GM21825 (cell line): ENCODE results near the gene LCK.
"Not testable (repeated sequence)": the region's sequence is repeated elsewhere in the genome, so short reads cannot be mapped to it uniquely, and the experiment has no call there.

Experiments used
- ATAC-seq: cut with Tn5 transposase; IDR thresholded peaks from one replicate; pipeline ENCODE4 v1.9.1; 2021; ENCODE audit warnings: mild to moderate bottlenecking, moderate library complexity; ENCODE audit not compliant: unreplicated experiment

Gene LCK

GRCh38 chr1:32272557-32273390 lies 21.7 kb downstream of the LCK start:
- ATAC-seq, result no peak

DNA sequence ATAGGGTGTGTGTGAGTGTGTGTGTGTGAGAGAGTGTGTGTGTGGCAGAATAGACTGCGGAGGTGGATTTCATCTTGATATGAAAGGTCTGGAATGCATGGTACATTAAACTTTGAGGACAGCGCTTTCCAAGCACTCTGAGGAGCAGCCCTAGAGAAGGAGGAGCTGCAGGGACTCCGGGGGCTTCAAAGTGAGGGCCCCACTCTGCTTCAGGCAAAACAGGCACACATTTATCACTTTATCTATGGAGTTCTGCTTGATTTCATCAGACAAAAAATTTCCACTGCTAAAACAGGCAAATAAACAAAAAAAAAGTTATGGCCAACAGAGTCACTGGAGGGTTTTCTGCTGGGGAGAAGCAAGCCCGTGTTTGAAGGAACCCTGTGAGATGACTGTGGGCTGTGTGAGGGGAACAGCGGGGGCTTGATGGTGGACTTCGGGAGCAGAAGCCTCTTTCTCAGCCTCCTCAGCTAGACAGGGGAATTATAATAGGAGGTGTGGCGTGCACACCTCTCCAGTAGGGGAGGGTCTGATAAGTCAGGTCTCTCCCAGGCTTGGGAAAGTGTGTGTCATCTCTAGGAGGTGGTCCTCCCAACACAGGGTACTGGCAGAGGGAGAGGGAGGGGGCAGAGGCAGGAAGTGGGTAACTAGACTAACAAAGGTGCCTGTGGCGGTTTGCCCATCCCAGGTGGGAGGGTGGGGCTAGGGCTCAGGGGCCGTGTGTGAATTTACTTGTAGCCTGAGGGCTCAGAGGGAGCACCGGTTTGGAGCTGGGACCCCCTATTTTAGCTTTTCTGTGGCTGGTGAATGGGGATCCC lies 22.5 kb downstream of the LCK start:
- no peak for ATAC-seq

DNA sequence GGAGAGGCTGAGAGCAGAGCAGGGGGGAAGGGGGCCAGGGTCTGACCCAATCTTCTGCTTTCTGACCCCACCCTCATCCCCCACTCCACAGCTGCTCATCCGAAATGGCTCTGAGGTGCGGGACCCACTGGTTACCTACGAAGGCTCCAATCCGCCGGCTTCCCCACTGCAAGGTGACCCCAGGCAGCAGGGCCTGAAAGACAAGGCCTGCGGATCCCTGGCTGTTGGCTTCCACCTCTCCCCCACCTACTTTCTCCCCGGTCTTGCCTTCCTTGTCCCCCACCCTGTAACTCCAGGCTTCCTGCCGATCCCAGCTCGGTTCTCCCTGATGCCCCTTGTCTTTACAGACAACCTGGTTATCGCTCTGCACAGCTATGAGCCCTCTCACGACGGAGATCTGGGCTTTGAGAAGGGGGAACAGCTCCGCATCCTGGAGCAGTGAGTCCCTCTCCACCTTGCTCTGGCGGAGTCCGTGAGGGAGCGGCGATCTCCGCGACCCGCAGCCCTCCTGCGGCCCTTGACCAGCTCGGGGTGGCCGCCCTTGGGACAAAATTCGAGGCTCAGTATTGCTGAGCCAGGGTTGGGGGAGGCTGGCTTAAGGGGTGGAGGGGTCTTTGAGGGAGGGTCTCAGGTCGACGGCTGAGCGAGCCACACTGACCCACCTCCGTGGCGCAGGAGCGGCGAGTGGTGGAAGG lies 23.7 kb downstream of the LCK start:
- no peak for ATAC-seq

- no peak for ATAC-seq
Measured at GRCh38 chr1:32275424-32275823, 24.4 kb downstream of the LCK start.

DNA sequence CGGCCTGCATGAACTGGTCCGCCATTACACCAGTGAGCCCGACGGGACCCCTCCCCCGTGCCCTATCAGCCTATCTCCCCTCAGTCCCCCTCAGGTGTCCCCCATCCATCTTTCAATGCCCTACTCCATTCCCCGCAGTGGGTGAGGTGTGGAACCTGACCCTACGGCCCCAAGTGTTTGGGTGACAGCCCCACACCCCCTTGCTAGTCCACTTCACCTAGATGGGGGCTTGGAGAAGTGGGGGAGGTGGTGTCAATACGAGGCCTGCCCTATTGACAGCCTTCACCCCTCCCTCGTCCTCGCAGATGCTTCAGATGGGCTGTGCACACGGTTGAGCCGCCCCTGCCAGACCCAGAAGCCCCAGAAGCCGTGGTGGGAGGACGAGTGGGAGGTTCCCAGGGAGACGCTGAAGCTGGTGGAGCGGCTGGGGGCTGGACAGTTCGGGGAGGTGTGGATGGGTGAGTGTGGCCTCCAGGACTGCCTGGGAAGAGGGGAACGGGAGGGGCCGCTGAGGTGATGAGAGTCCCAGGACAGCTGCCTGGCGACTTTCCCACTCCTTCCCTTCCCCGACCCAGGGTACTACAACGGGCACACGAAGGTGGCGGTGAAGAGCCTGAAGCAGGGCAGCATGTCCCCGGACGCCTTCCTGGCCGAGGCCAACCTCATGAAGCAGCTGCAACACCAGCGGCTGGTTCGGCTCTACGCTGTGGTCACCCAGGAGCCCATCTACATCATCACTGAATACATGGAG lies 25.1 kb downstream of the LCK start:
- no peak for ATAC-seq

DNA sequence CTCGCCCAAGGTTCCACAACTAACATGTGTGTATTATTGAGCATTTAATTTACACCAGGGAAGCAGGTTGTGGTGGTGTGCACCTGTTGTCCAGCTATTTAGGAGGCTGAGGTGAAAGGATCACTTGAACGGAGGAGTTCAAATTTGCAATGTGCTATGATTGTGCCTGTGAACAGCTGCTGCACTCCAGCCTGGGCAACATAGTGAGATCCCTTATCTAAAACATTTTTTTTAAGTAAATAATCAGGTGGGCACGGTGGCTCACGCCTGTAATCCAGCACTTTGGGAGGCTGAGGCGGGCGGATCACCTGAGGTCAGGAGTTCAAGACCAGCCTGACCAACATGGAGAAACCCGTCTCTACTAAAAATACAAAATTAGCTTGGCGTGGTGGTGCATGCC lies 33.7 kb downstream of the LCK start:
- not testable (repeated sequence) for ATAC-seq

GRCh38 chr1:32285658-32286057 lies 34.6 kb downstream of the LCK start:
- no peak for ATAC-seq

DNA sequence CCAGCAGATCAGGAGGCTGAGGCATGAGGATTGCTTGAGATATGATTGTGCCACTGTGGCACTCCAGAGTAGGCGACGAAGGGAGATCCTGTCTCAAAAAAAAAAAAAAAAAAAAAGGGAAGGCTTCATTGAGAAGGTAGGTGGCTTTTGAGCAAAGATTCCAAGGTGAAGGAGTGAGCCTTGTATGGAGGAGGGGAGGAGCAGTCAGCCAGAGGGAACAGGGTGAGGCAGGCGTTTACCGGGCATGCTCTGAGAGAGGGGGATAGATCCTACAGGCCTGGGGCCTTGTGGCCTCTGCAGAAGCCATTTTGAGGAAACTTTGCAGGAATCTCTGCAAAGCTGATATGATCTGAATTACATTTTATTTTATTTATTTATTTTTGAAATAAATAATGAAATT lies 35.7 kb downstream of the LCK start:
- ATAC-seq, result no peak

GRCh38 chr1:32289256-32289655 lies 38.2 kb downstream of the LCK start:
- no peak for ATAC-seq

- no peak for ATAC-seq
Measured at GRCh38 chr1:32291145-32291707, 40.2 kb downstream of the LCK start.

- ATAC-seq, result peak; percentile 95
Measured at GRCh38 chr1:32291708-32292538, 40.9 kb downstream of the LCK start, which contains the start of gene HDAC1. Gene HDAC1, plus strand, starts transcription at chr1:32292083. Its CDS starts 87 bp downstream, at chr1:32292170.

- not testable (repeated sequence) for ATAC-seq
Measured at GRCh38 chr1:32298211-32298610, 47.1 kb downstream of the LCK start.

- ATAC-seq, result no peak
Measured at GRCh38 chr1:32299327-32299726, 48.3 kb downstream of the LCK start.

GRCh38 chr1:32303358-32303757 lies 52.3 kb downstream of the LCK start:
- ATAC-seq, result no peak

DNA sequence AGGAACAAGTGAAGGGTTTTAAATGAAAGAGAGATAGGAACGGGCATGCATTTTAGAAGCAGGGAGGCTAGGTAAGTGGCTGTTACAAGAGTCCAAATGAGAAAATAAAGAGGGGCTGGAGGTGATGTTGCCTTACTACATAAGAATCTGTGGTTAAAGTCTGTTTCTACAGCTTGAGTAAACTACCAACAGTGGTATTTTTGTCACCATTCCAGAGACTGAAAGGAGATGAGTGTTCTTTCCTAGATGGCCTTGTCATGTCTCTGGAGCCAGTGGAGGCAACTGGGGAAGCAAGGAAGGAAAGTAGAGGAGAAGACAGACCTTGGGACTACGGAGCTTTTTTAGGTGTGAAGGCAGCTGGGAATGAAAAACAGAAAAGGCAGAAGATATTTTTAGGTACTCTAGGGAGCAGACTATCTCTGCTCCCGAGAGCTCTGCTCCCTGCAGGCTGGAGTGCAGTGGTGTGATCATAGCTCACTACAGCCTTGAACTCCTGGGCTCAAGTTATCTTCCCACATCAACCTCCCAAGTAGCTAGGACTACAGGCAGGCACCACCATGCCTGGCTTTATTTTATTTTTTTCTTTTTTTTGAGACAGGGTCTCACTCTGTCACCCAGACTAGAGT lies 53.0 kb downstream of the LCK start:
- no peak for ATAC-seq

GRCh38 chr1:32305310-32305709 lies 54.2 kb downstream of the LCK start:
- ATAC-seq, result no peak

GRCh38 chr1:32307324-32307723 lies 56.3 kb downstream of the LCK start:
- no peak for ATAC-seq

- ATAC-seq, result no peak
Measured at GRCh38 chr1:32309960-32310359, 58.9 kb downstream of the LCK start.
